H1 (cell line): ENCODE measurements around the gene SLC4A1. TPM values are rescaled to one million over a fixed set of nuclear protein-coding genes. Genes with fewer than 3 reads are reported as not detected.

ENCODE experiments used
- EP300 ChIP-seq, 2 experiments: IDR thresholded peaks; 1 replicate in 1 of 2; 2 replicates in 1 of 2; pipeline ENCODE4 v1.6.1; 2011 to 2012; ENCODE audit warnings: low read depth in 2 of 2, low read length in 2 of 2, mild to moderate bottlenecking in 2 of 2, borderline replicate concordance in 1 of 2, inconsistent platforms in 1 of 2, moderate library complexity in 1 of 2
- HDAC6 ChIP-seq: IDR thresholded peaks from one replicate; pipeline ENCODE4 v1.7.1; 2012; ENCODE audit warnings: low read depth, mild to moderate bottlenecking, inconsistent platforms, low read length, moderate library complexity
- polyA plus RNA-seq, 7 experiments: library from polyadenylated mRNA; depleted of rRNA in 3 of 7; stranded (reverse) in 5 of 7; unstranded in 2 of 7; fragments of >200 nt in 5 of 7; fragments of 200-250 nt in 2 of 7; gene quantifications; 1 replicate in 5 of 7; 2 replicates in 1 of 7; 4 replicates in 1 of 7; pipeline versions ENCODE4 v1.2.1 to v1.2.3, GENCODE V29; 2011 to 2013; ENCODE audit warnings: missing spikeins in 2 of 7, mixed read lengths in 2 of 7
- total RNA-seq: library from RNA; stranded (reverse); fragmentation: NEBNext Ultra II Directional; extraction: Animal tissue kit (Norgen Biotek cat#: 25700); gene quantifications from 2 replicates; pipeline ENCODE4 v1.2.1, GENCODE V29; 2021

The SLC4A1 gene
- total and polyA plus RNA-seq, 2 of the 8 experiments (the other 6 are each of a cell fraction or from before 2014, with no cell fraction given) = 0.08 TPM; not detected in 1

GRCh38 chr17:44251062-44251461 is 16.9 kb downstream of the SLC4A1 start (continued):
- no peak for TF ChIP-seq EP300 (IDR thresholded peaks at IDR 0.05; ENCODE audit: borderline replicate concordance in 1 of 2, low read depth in 2 of 2, low read length in 2 of 2)
- no peak for TF ChIP-seq HDAC6
